ENCODE results near the gene GTF3C2.

GTF3C2 gene

GRCh38 chr2:27377618-27378095 lies 21.1 kb upstream of the GTF3C2 start:
- no peak overlapping the region for H3K4me3 ChIP-seq (ENCODE audit: low read depth, low read length)
- TF ChIP-seq CTCF (IDR thresholded peaks at IDR 0.05; ENCODE audit: borderline replicate concordance, insufficient read depth, low read depth, low read length): no peak

- H3K4me3 ChIP-seq (ENCODE audit: low read depth, low read length): no peak overlapping the region
- no peak for TF ChIP-seq CTCF (IDR thresholded peaks at IDR 0.05; ENCODE audit: borderline replicate concordance, insufficient read depth, low read depth, low read length)
These were observed 20.5 kb upstream of the GTF3C2 start for GRCh38 chr2:27376866-27377617.

DNA sequence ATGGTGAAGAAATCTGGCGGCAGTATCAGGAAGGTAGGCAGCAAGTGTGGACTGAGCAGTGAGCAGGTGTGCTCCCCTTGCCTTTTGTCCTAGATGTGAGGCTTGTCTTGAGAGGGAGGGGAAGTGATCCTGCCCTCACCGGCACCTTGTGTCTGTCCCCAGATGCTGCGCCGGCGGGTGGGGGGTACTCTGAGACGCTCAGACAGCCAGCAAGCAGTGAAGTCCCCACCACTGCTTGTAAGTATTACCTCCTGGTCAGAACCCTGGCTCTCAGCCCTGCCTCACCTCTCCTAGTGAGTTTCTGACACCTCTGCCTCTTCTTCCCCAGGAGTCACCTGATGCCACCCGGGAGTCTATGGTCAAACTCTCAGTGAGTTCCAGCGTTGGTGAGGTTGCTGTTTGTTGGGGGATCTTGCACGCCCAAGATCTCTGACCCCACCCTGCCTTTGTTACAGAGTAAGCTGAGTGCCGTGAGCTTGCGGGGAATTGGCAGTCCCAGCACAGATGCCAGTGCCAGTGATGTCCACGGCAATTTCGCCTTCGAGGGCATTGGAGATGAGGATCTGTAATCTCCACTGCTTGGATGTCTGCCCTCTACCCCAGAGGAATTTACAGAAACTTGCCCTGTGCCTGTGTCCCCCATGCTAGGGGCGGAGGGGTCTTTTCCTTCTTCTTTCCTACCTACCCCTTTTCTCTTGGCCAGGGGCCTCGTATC lies 19.7 kb upstream of the GTF3C2 start:
- no peak for TF ChIP-seq CTCF (IDR thresholded peaks at IDR 0.05; ENCODE audit: borderline replicate concordance, insufficient read depth, low read depth, low read length)
- no peak overlapping the region for H3K4me3 ChIP-seq (ENCODE audit: low read depth, low read length)

- no peak overlapping the region for H3K4me3 ChIP-seq (ENCODE audit: low read depth, low read length)
- TF ChIP-seq CTCF (IDR thresholded peaks at IDR 0.05; ENCODE audit: borderline replicate concordance, insufficient read depth, low read depth, low read length): no peak
These were observed 19.0 kb upstream of the GTF3C2 start for GRCh38 chr2:27375513-27376099.

DNA sequence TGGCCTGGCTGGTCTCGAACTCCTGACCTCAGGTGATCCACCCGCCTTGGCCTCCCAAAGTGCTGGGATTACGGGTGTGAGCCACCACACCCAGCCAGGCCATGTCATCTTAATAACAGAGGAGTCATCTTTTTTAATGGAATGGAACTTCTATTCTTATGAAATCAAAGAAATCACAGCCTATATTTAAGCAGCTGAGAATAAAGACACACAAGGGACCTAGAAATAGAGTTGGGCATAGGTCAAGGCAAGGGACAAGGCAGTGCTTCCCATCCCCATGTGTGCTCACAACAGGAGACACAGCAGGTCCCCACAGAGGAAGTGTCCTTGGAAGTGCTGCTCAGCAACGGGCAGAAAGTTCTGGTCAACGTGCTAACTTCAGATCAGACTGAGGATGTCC lies 17.0 kb upstream of the GTF3C2 start:
- H3K4me3 ChIP-seq (ENCODE audit: low read depth, low read length): no peak overlapping the region
- no peak for TF ChIP-seq CTCF (IDR thresholded peaks at IDR 0.05; ENCODE audit: borderline replicate concordance, insufficient read depth, low read depth, low read length)

GRCh38 chr2:27372937-27373336 lies 16.4 kb upstream of the GTF3C2 start:
- TF ChIP-seq CTCF (IDR thresholded peaks at IDR 0.05; ENCODE audit: borderline replicate concordance, insufficient read depth, low read depth, low read length): no peak
- H3K4me3 ChIP-seq (ENCODE audit: low read depth, low read length): no peak overlapping the region

Data from GM12875 (cell line).